Activated CD4-positive, alpha-beta T cell treated with anti-CD3 and anti-CD28 coated beads for 48 hours (primary cell): Measurements from ENCODE around the gene MORF4L1.
"Not testable (repeated sequence)": the region's sequence is repeated elsewhere in the genome, so short reads cannot be mapped to it uniquely, and the experiment has no call there.

Source experiments
- DNase-seq: peaks from one replicate; pipeline ENCODE4 v3.0.0-alpha.2; 2020

The MORF4L1 gene

DNA sequence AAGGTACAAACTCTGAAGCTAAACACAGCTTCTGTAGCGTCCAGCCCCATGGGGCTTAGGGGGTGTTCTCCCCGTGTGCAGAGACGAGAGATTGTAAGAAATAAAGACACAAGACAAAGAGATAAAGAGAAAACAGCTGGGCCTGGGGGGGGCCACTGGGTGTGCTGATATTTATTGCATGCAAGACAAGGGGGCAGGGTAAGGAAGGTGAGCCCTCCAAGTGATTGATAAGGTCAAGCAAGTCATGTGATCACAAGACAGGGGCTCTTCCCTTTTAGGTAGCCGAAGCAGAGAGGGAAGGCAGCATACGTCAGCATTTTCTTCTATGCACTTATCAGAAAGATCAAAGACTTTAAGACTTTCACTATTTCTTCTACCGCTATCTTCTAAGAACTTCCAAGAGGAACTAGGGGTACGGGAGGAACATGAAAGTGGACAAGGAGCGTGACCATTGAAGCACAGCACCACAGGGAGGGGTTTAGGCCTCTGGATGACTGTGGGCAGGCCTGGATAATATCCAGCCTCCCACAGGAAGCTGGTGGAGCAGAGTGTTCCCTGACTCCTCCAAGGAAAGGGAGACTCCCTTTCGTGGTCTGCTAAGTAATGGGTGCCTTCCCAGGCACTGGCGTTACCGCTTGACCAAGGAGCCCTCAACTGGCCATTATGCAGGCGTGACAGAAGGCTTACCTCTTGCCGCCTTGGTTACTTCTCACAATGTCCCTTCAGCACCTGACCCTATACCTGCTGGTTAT lies 29.8 kb downstream of the MORF4L1 start:
- not testable (repeated sequence) for DNase-seq

DNA sequence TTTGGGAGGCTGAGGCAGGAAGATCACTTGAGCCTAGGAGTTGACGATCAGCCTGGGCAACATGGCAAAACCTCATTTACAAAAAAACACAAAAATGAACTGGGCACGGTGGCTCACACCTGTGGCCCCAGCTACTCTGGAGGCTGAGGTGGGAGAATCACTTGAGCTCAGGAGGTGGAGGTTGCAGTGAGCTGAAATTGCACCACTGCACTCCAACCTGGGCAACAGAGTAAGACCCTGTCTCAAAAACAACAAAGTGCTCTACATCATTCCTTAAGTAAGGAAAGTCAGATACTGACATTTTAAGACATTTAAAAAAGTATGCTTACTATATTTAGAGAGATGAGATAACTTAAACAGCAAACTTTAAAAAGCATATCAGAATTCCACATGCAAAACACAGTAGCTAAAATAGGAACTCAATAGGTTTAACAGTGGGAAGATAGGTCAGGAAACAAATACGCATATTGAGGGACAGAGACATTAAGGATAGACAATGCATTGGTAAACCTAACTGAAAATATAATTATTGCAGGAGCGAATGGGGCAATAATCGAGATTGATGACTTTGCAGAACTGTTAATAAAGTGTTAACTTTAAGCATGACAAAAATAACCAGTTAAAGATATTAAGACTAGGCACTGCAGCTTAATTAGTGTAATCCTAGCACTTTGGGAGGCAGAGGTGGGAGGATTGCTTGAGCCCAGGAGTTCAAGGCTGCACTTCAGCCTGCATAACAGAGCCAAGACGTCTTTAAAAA lies 32.1 kb downstream of the MORF4L1 start:
- no peak for DNase-seq

DNA sequence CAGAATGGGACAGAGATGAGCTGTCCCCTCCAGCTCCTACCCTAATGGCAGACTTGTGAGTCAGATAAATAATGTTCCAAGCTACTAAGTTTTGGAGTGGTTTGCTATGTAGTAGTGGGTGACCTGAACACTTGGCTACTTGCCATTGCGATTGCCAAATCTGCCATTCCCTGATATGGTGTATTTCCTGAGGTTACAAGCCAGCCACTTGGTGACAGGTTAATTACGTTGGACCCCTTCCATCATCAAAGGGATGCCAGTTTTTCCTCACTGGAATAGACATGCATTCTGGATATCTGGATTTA lies 33.6 kb downstream of the MORF4L1 start:
- no peak for DNase-seq

DNA sequence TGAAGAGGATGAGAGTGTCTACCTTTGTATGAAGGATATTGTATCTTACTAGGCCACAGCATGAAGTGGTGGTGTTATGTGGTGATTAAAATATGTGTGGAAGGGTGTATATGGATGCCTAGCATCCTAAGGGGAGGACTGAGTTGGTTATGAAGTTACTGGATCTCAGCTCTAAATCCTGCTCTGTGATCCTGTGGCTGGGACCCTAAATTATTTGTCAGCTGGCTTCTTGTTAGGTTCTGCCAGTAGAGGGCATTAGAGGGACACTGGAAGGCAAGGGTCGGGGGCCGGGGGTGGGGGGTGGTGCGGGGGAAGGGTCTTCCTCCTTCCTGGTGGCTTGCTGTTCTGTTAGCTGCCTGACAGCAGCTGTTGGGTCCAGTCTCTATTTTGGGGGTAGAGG lies 34.9 kb downstream of the MORF4L1 start:
- DNase-seq, result no peak

DNA sequence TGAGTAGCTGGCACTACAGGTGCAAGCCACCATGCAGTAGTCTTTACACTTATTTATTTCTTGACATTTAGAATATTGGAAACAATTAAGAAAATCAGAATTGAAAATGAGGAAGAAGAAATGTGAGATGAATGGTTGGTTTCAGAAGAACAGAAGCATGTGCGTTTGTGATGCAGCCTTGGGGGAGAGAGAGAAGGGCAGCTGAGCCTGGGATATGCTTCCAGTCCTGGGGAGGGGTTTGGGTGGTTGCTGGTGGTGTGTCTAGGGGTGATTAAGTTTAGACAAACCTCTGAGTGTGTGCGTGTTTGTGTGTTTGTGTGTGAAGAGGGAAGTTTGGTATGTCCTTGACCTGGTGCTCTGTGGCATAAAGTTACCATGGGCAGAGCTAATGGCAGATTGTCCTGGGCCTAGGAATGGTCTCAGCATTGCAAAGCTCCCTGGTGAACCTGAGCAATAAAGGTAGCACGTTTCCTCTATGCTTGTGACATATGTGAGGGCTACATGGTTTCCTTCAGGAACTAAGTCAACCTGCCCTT lies 36.5 kb downstream of the MORF4L1 start:
- DNase-seq, result no peak

DNA sequence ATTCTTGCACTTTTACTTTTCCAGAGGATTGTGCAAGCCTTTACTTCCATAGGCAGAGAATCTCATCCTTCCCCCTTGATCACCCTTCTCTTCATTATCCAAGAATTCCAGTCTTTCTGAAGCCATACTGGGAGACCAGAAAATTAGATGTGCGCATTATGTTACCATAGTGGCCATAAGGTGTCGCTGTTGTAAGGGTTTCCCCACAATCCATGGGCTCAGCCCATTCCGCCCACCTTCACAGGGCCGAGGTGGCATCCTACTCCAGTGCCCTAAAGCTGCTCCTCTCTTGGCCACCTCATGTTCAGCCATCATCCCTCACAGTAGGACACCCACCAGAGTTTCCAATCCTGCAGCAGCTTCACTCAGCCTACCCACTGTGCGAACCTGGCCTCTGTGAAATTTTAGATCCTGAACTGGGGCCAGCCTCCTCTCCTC lies 37.1 kb downstream of the MORF4L1 start:
- peak; percentile 46 for DNase-seq

DNA sequence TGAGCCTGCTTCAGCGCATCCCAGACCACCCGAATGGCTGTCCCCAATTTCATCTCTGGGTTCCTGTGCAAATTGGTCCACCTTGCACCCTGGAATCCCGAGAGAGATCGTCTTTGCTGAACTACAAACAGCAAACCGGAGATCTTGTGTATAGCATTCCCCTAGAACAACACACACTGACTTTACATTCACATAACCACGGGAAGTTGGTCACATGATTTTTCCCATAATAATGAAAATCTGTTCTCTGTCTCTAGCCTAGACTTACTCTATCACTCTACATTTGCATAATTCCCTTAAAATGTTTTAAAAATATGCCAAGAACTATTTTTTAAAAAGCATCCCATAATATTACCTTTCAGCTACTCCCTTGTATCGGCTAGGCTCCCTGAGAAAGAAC lies 37.6 kb downstream of the MORF4L1 start:
- DNase-seq, result no peak

DNA sequence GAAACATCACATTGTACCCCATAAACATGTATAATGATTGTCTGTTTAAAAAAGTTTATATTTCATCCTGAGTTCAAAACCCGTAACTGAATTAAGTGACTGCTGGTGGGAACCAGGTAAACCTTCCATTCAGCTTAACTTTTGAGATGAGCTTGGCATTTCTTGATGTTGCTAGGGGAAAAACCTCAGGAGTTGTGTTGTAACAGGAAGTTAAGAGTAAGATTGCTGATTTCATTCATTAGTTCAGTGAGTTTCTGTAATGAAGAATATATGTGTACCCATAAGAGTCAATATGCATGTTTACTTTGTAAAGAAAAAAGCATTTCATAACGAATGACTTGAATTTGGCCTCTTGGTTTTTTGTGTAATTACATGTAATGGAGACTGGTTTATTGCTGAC lies 39.6 kb downstream of the MORF4L1 start:
- DNase-seq, result no peak

DNA sequence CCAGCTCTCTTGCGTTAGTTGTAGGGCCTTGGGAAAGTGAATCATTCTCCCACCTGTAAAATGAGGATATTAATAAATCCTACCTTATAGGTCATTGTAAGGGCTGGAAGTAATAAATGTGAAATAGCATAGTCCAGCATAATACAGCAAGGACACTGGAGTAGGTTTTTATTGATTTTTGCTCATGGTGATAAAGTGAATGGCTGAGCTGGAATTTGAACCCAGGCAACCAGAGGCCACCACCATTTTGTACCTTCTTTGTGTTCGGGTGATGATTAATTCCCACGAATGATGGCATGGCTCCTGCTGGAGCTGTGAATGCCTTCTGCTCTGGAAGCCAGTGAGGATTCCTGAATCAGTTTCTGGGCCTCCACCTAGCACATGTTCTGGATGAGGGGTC lies 40.3 kb downstream of the MORF4L1 start:
- no peak for DNase-seq

DNA sequence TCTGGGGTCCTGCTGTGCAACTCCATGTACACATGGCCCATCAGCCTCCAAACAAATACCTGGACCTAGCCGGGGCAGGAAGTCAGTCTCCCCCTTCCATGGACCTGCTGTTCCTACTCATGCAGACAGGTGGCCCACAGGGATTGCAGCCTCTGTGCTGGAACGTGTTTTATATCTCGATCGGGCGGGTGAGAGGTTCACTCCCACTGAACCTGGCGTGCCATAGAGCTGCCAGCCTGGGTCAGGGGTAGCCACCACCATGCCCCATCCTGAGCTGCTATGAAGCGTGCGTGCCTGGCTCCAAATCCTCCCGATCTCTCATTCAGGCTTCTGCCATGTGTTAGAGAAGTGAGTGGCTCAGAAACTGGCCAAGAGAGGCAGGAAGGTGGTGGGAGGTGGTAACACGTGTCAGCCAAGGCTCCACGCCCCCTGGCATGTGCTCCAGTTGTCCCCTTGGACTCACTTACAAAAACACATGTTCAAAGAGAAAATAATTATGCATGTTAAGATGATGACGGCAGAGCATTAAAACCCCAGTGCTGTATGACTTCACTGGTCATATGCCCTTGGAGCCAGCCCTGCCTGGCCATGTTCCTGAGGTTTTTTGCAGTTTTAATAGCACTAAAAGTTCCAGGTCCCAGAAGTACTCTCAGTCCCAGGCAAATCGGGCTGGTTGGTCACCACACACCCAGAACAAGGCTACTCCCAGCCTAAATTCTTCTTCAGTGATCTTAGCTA lies 41.5 kb downstream of the MORF4L1 start:
- DNase-seq, result no peak

DNA sequence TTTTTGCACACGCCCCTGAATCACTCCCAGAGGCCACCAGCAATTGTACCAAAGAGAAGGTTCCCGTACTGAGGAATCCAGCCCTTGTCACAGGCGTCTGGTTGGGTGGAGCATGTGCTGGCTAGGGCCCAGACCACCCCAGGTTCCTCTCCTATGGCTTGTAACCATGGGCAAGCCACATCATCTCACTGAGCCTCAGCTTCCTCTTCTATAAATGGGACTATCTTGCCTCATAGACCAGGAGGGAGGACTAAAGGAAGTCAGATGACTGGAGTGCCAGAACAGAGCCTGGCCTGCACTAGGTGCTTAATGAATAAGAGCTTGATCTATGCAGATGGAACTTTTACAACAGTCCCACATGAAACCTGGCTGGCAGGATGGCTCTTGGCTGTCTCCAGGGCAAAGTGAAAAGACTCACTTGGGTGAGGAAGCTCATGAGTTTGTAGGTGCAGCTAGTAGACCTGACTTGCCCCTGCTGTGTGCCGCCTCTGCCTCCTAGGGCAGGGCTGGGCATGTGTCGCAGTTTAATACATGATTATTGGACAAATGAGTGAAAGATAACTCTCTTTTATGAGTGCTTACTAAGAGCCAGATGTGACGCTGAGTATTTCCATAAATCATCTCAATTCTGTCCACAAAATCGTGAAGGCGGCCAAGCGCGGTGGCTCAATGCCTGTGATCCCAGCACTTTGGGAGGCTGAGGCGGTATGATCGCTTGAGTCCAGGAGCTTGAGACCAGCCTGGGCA lies 42.8 kb downstream of the MORF4L1 start:
- no peak for DNase-seq

DNA sequence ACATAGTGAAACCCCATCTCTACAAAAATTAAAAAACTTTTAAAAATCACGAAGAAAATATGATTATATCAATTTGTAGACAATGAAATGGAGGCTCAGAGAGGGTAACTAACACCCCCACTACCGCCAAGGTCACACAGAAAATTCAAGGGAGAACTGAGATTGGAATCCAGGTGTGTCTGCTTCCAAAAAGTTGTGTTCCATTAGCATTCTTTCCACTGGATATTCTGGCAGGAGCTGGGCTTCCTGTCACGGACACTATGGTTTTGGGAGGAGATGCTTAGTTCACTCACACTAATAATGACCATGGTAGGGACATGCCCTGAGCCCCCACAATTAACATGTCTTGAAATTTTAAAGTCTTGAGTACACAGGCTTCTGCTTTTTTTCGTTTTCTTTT lies 43.4 kb downstream of the MORF4L1 start:
- DNase-seq, result no peak

DNA sequence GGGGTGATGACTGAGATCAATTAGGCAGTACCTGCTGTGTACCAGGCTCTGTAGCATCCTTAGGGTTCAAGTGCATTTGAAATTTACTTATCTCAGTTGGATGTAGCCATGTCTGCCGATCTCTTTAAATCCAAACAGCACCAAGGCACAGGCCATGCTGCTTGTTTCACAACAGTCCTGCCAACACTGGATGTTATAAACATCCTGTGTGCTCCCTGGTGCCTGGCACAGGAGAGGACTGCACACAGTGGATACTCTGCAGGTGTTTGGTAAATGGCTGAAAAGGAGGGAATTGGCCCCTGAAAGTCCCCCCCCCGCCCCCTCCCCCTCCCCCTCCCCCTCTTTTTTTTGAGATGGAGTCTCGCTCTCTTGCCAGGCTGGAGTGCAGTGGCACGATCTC lies 45.2 kb downstream of the MORF4L1 start:
- DNase-seq, result no peak

DNA sequence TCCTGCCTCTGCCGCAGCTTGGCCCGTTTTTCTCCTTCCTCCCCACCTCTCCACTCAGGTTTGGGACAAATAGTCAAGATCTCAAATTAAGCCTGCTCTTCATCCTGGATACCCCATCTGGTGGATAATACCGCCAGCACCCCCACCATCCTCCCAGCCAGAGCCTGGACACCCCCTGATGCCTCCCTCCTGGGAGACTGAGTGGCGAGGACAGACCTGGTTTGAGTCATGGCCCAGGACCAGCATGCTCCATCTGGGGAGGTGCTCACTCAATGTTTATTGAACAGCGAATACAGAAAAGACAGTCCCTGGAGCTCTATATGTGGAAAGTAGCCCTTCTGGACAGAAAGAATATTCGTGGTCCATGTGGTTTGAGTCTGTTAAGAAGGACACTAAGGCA lies 48.8 kb downstream of the MORF4L1 start:
- no peak for DNase-seq

DNA sequence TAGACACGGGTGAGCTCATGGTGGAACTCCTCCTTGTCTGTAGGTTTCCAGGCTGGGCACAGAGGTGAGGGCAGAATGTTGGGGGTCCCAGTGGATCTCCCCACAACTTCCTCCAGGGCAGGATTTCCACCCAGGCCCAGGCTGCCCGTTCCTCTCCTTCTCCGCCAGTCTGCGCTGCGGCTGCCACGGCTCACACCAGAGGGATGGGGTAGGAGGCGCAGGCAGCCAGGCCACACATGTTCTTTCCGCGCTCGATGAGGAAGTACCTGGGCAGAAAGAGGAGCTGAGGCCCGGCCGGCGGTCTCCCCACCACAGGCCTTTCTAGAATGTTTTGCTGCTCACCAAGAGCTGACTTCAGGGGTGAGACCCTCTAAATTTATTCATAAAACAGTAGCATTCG lies 49.2 kb downstream of the MORF4L1 start:
- no peak for DNase-seq

DNA sequence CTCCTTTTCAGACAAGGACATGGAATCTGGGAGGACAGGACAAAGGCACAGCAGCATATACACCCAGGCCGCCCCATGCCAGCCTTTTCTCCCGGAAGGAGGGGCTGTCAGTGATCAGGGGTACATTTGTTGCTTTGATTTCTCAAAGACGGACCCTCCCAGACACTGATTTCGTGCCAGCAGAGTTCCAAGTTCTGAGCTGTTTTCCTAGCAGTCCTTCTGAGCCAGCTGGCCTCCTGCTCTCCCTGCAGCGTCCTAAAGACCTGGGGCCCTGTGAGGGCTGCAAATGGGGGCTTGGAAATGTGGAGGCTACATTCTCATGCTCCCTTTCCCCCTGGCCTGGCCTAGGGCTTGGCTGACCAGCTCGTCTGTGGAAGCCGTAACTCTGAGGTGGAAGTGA lies 49.8 kb downstream of the MORF4L1 start:
- DNase-seq, result no peak

DNA sequence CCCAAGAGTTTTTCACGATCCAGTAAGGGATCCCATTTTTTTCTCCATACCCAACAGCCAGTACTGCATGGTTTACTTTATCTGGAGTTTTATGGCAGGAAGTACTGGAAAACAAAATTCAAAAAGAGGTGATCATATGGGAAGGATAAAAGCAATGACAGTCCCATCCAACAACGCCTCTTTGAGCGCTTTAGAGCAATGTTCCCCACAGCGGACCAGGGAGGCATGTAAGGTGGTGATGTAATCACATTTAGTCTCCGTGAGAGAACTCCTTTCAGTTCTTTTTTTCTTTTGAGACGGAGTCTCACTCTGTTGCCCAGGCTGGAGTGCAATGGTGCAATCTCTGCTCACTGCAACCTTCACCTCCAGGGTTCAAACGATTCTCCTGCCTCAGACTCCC lies 50.3 kb downstream of the MORF4L1 start:
- no peak for DNase-seq

DNA sequence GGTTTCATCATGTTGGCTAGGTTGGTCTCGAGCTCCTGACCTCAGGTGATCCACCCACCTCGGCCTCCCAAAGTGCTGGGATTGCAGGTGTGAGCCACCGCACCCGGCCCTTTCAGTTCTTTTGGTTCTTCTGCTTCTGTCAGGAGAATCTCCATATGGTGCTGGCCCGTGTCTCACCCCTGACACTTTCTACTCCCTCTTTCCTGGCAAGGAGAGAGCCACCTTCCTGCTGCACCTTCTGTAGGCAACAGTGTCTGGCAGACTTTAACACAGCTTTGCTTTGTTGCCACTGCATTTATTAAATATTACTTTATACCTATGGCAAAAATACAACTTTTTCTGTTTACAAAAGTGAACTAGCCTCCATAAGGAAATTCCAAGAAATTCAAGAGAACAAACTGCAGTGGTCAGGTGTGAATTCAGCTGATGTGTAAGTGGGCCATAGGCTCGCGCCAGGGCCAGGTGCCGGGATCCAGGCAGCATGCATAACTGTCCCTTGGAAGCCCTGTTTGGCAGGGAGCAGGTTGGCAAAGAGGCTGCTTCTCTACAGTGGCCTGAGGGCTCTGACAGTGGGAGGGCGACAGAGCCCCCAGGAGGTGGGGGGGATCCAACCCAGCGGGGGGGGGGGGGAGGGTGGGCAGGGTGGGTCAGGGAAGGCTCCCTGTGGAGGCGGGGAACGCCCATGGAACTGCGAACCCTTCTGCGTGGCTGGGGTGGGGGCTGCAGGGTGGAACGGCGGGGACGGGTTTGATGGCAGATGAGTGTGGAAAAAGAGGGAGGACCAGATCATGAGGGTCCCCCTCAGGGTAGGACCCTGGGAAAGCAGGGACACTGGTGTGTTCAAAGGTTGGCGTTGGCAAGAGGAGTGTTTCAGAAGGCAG lies 51.0 kb downstream of the MORF4L1 start:
- no peak for DNase-seq

DNA sequence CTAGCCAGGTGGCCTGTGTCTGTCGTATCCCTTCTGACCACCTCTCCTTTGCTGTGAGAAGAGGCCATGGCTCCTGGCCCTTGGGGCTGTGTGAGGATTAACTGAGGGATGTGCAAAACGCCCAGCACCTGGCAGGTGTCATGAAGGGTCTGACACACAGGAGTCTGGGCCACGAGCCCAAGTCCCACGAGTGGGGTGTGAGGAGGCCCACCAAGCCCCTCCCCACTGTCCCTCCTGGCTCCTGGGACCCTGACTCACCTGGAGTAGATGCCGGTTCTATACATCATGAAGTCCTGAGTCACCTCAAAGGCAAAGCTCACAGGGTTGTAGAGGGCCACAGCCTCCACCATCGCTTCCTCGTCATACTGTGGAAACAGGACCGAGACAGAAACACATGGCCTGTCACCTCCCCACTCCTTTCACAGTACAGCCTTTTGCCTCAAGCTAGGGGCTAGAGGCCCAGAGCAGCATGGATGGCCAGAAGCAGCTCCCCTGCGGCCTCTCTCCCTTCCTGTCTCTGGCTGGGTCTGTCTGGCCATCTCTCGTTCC lies 52.5 kb downstream of the MORF4L1 start:
- no peak for DNase-seq

DNA sequence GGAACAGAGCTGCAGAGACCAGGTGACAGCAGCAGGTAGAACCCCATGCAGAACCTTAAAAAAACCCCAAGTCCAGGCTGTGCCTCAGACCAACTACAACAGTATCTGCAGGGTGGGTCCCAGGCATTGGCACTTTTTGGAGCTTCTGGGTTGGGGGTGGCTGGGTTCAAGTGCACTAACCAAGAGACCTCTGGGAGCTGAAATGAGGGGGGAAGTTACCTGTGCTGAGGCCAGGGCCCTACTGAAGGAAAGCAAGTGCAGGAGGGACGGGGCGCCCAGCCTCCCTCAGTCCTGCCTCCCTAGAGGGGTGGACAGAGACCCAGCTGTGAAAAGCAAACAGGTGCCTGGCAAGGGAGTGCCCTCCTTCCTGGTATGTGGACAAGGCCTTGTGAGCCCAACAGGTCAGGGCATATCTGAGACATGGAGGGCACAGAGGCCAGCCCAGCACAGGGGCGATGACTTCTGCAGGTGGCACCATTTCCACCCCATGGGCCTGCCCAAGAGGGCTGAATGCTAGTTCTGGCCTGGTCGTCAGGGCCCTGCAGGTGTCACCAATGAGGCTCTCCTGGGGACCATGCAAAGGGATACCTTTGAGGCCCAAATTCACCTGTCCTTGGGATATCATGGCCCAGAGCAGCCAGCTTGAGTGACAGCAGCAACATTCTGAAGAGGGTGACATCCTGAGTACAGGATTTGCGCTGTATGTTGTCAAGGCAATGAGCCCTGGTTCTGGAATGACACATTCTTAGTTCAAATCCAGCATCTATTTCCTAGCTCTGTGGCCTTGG lies 53.5 kb downstream of the MORF4L1 start:
- no peak for DNase-seq
